CD4-positive, alpha-beta T cell treated with Interleukin-17A for 4 hours (primary cell): Measurements from ENCODE around the gene KCTD17.

Source experiments
- DNase-seq: peaks from one replicate; pipeline ENCODE4 v3.0.0-alpha.2; 2020; ENCODE audit warnings: mixed read lengths

The KCTD17 gene

GRCh38 chr22:37021041-37021440 is 30.5 kb upstream of the KCTD17 start:
- no peak for DNase-seq

- peak; percentile 69 for DNase-seq
Observed at GRCh38 chr22:37021710-37022482, 29.6 kb upstream of the KCTD17 start.

- DNase-seq, result no peak
Observed at GRCh38 chr22:37022483-37023337, 28.8 kb upstream of the KCTD17 start.

- DNase-seq, result no peak
Observed at GRCh38 chr22:37023743-37024338, 27.7 kb upstream of the KCTD17 start.

- no peak for DNase-seq
Observed at GRCh38 chr22:37024339-37025157, 27.0 kb upstream of the KCTD17 start.

GRCh38 chr22:37025500-37026070 is 26.0 kb upstream of the KCTD17 start:
- DNase-seq, result no peak

- DNase-seq, result no peak
Observed at GRCh38 chr22:37026325-37026724, 25.2 kb upstream of the KCTD17 start.

- DNase-seq, result no peak
Observed at GRCh38 chr22:37027556-37027955, 24.0 kb upstream of the KCTD17 start.

GRCh38 chr22:37028692-37029674 is 22.6 kb upstream of the KCTD17 start:
- DNase-seq, result no peak

GRCh38 chr22:37030560-37031281 is 20.8 kb upstream of the KCTD17 start:
- no peak for DNase-seq

- DNase-seq, result no peak
Observed at GRCh38 chr22:37032134-37032534, 19.4 kb upstream of the KCTD17 start.

GRCh38 chr22:37032535-37033460 is 18.7 kb upstream of the KCTD17 start:
- DNase-seq, result no peak

GRCh38 chr22:37033605-37034430 is 17.7 kb upstream of the KCTD17 start:
- no peak for DNase-seq

- DNase-seq, result no peak
Observed at GRCh38 chr22:37036655-37037377, 14.7 kb upstream of the KCTD17 start.

GRCh38 chr22:37037669-37038068 is 13.9 kb upstream of the KCTD17 start:
- DNase-seq, result no peak

- DNase-seq, result no peak
Observed at GRCh38 chr22:37039466-37039865, 12.1 kb upstream of the KCTD17 start.

- DNase-seq, result no peak
Observed at GRCh38 chr22:37043209-37043827, 8.2 kb upstream of the KCTD17 start.
